DND-41 (cell line): ENCODE data around the gene PRM3.

Experiments
- ATAC-seq: fragments of 200-7000 bp; cut with Tn5 transposase; 3 replicates; pipeline ENCODE4 v1.9.1; 2021; ENCODE audit warnings: low read depth; ENCODE audit not compliant: insufficient read depth
- DNase-seq: peaks from one replicate; pipeline ENCODE4 v3.0.0-alpha.2; 2020
- H2AFZ ChIP-seq: 2 replicates; pipeline ENCODE4 v1.6.0; 2012; ENCODE audit warnings: low read depth, low read length
- H3K27ac ChIP-seq: 2 replicates; pipeline ENCODE4 v1.5.1; 2012; ENCODE audit warnings: low read length, inconsistent platforms
- H3K27me3 ChIP-seq: fragments of 200-600 bp; sonication (generic); 2 replicates; pipeline ENCODE4 v1.6.0; 2012; ENCODE audit warnings: low read length, mild to moderate bottlenecking, inconsistent platforms; ENCODE audit not compliant: insufficient read depth, poor library complexity
- H3K36me3 ChIP-seq: 2 replicates; pipeline ENCODE4 v1.5.1; 2012; ENCODE audit warnings: low read length, inconsistent platforms; ENCODE audit not compliant: insufficient read depth
- H3K4me1 ChIP-seq: 2 replicates; pipeline ENCODE4 v1.5.1; 2012; ENCODE audit warnings: mild to moderate bottlenecking, low read length; ENCODE audit not compliant: insufficient read depth
- H3K4me2 ChIP-seq: 2 replicates; pipeline ENCODE4 v1.6.0; 2012; ENCODE audit warnings: mild to moderate bottlenecking, moderate library complexity, low read length, inconsistent platforms; ENCODE audit not compliant: insufficient read depth
- H3K4me3 ChIP-seq, 2 experiments: fragments of 200-600 bp in 1 of 2; shearing (Covaris generic) in 1 of 2; 2 replicates each; pipeline ENCODE4 v1.5.1; 2012 to 2016; ENCODE audit warnings: inconsistent platforms in 2 of 2, low read length in 2 of 2, mild to moderate bottlenecking in 2 of 2, low read depth in 1 of 2, moderate library complexity in 1 of 2
- H3K79me2 ChIP-seq: 2 replicates; pipeline ENCODE4 v1.6.0; 2012; ENCODE audit warnings: low read length, inconsistent platforms; ENCODE audit not compliant: insufficient read depth
- H3K9ac ChIP-seq: 2 replicates; pipeline ENCODE4 v1.6.0; 2012; ENCODE audit warnings: low read depth, mild to moderate bottlenecking, inconsistent platforms, low read length, moderate library complexity
- H3K9me3 ChIP-seq: 2 replicates; pipeline ENCODE4 v1.5.1; 2012; ENCODE audit warnings: low read length, moderate library complexity, mild to moderate bottlenecking, inconsistent platforms; ENCODE audit not compliant: insufficient read depth, severe bottlenecking
- H4K20me1 ChIP-seq: 2 replicates; pipeline ENCODE4 v1.6.0; 2012; ENCODE audit warnings: low read length; ENCODE audit not compliant: insufficient read depth
- CTCF ChIP-seq: IDR thresholded peaks from 2 replicates; pipeline ENCODE4 v1.5.1; 2012; ENCODE audit warnings: borderline replicate concordance, low read length, moderate library complexity, mild to moderate bottlenecking; ENCODE audit not compliant: poor library complexity, severe bottlenecking; ENCODE audit errors: extremely low read depth
- EZH2 ChIP-seq: IDR thresholded peaks from 3 replicates; pipeline ENCODE4 v1.6.1; 2012; ENCODE audit warnings: borderline replicate concordance, low read depth, mild to moderate bottlenecking, moderate library complexity, low read length, inconsistent platforms; ENCODE audit not compliant: severe bottlenecking

PRM3 gene

DNA sequence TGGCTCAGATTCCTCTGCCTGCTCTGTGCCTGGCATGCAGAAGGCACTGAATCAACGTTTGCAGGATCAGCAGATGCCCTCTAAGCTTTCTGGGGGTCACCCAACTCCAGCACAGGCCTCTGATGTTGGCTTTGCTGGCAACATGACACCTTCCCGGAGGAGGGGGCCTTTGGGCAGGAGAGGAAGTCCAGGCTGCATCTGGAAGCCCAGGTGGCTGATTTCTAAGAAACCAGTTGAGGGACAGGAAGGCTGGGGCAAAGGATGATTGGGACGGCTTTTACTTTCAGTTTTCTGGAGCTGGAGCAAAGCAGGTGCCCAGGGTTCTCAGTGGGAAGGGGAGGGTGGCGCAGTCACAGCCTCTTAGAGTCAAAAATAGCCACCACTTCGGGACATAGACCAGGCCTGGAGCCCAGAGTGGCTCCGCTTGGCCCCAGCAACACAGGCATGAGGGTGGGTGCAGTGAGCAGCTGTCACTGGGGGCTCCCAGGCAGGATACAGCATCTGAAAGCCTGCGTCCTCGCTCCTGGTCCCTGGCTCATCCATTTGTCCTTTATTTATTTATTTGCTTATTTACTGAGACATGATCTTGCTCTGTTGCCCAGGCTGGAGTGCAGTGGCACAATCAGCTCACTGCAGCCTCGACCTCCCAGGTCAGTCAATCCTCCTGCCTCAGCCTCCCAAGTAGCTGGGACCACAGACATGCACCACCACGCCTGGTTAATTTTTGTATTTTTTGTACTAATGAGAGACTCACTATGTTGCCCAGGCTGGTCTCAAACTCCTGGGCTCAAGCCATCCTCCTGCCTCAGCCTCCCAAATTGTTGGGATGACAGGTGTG, 32.6 kb downstream of the PRM3 start:
- H3K79me2 ChIP-seq, result peaks cover 8% of the 10 kb centered on the region
- H3K27me3 ChIP-seq, result no peaks in the 10 kb centered on the region
- H3K9me3 ChIP-seq, result no peaks in the 10 kb centered on the region
- peak overlapping the region; percentile 59 for H3K4me2 ChIP-seq
- H3K4me3 ChIP-seq, result peak overlapping the region in 1 of 2 experiments; percentile 44; a peak in 2 of 4 replicates
- DNase-seq (peak; percentile 93), ATAC-seq (peak; percentile 86)
- peak overlapping the region; percentile 55; the same call in 1 of the 2 replicates for H2AFZ ChIP-seq
- H4K20me1 ChIP-seq, result no peaks in the 10 kb centered on the region
- peaks cover 88% of the 10 kb centered on the region for H3K4me1 ChIP-seq
- H3K36me3 ChIP-seq, result no peaks in the 10 kb centered on the region
- peak overlapping the region; percentile 96 for H3K27ac ChIP-seq
- H3K9ac ChIP-seq, result peak overlapping the region; percentile 62
- TF ChIP-seq EZH2 (no peak), CTCF (peak; percentile 25)

DNA sequence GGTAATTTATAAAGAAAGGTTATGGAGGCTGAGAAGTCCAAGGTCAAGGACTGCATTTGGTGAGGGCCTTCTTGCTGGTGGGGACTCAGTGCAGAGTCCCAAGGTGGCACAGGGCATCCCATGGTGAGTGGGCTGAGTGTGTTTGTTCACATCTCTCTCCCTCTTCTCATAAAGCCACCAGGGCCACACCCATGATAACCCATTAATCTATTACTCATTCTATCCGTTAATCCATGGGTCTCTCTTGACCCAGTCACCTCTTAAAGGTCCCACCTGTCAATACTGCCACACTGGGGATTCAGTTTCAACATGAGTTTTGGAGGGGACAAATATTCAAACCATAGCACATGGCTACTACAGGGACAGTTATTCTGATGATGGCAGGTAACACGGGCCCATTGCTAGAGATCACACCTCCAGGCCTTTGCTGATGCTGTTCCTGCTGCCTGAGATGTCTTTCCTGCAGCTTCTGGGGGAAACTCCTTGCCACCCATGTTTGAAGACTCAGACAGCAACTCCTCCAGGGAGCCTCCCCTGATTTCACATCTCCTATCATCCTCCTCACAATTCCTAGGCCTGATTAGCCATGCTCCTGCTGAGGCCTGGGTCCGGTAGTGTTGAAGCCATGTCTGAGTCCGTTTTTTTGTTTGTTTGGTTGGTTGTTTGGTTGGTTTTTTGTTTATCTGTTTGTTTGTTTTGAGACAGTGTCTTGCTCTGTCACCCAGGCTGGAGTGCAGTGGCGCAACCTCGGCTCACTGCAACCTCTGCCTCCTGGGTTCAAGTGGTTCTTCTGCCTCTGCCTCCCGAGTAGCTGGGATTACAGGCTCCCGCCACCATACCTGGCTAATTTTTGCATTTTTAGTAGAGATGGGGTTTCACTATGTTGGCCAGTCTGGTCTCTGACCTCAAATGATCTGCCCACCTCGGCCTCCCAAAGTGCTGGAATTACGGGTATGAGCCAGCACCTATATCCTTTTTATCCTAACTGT, 33.5 kb downstream of the PRM3 start:
- no peaks in the 10 kb centered on the region for H3K36me3 ChIP-seq
- H3K27ac ChIP-seq, result peak overlapping the region; percentile 96
- no peaks in the 10 kb centered on the region for H3K27me3 ChIP-seq
- no peak overlapping the region for H2AFZ ChIP-seq
- H3K9ac ChIP-seq, result peak overlapping the region; percentile 62
- DNase-seq (no peak), ATAC-seq (no peak)
- H4K20me1 ChIP-seq, result no peaks in the 10 kb centered on the region
- H3K79me2 ChIP-seq, result peaks cover 9% of the 10 kb centered on the region
- peak overlapping the region in 1 of 2 experiments; percentile 44; a peak in 2 of 4 replicates for H3K4me3 ChIP-seq
- peak overlapping the region; percentile 59 for H3K4me2 ChIP-seq
- H3K9me3 ChIP-seq, result no peaks in the 10 kb centered on the region
- H3K4me1 ChIP-seq, result peaks cover 88% of the 10 kb centered on the region
- TF ChIP-seq EZH2, result no peak
- no peak for TF ChIP-seq CTCF

DNA sequence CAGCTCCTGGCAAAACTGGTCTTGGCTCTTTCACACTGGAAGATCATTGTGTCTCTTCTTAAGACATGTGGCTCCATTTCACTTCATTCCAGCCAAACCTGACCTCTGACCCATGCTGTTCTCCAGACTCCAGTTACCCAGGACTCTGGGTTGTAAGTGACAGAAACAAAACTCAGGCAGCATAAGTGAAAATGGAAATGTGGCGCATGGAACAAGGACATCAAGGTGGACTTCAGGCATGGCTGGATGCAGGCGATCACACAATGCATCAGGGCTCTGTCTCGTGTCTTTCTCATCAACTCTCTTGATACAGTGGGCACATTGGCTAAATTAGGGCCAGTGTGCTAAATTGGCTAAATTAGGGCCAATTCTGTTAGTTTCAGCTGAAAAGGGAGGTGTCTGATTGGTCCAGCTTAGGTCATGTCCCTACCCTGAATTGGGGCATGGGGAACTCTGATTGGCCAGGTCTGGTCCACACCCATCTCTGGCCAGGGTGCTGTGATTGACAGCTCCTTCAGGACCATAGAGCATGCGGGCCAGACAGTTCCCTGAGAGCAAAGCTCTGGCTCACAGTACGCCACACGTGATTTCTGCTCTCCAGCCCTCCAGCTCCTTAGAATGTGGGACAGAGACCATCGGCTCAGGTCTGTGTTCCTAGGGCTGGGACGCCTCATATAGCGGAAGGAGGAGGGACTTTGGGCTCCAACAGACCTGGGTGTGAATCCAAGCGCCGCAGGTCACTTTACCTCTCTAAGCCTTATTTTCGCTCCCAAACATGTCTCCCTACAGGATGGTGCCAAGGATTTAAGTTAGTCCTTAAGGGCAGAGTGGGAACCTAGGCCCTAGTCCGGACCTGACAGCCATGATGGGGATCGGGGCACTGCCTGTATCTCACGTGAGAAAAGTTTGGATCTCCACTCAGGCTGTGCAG, 34.9 kb downstream of the PRM3 start:
- Histone ChIP-seq H2AFZ (no peak overlapping the region), H3K27ac (peak overlapping the region; percentile 96), H3K36me3 (no peaks in the 10 kb centered on the region), H3K4me1 (peaks cover 91% of the 10 kb centered on the region), H3K9me3 (no peaks in the 10 kb centered on the region), H3K4me3 (no peak overlapping the region), H3K4me2 (no peak overlapping the region), H3K27me3 (no peaks in the 10 kb centered on the region), H4K20me1 (no peaks in the 10 kb centered on the region), H3K9ac (no peak overlapping the region; the same call in 1 of the 2 replicates), H3K79me2 (peaks cover 12% of the 10 kb centered on the region)
- ATAC-seq (no peak), DNase-seq (no peak)
- TF ChIP-seq EZH2 (no peak), CTCF (no peak)
